B cell (primary cell): ENCODE data around the gene CIP2A. TPM values are rescaled to one million over a fixed set of nuclear protein-coding genes. Genes with fewer than 3 reads are reported as not detected.

Source experiments
- ATAC-seq: fragments of 200-7000 bp; cut with Tn5 transposase; one replicate; pipeline ENCODE4 v1.10.0; 2021; ENCODE audit warnings: low read depth, mild to moderate bottlenecking, moderate number of reproducible peaks, moderate library complexity
- CTCF ChIA-PET: fragments of 350-600 bp; sonication (Branson Sonifier 250); formaldehyde crosslinking; loops from one replicate; lab custom pipeline; 2021; ENCODE audit warnings: antibody characterized with exemption, inconsistent platforms; lab: Charles Lee
- POLR2A ChIA-PET: fragments of 350-600 bp; sonication (Branson Sonifier 250); formaldehyde crosslinking; loops from one replicate; lab custom pipeline; 2021; ENCODE audit warnings: antibody characterized with exemption; lab: Charles Lee
- DNase-seq: peaks from one replicate; pipeline ENCODE4 v3.0.0; 2013
- H2AFZ ChIP-seq: 2 replicates; pipeline ENCODE4 v1.6.1; 2012; ENCODE audit warnings: mild to moderate bottlenecking, low read depth, low read length; ENCODE audit not compliant: insufficient read depth, poor library complexity, severe bottlenecking
- H3K27ac ChIP-seq, 2 donors: 1 replicate in 1 of 2; 2 replicates in 1 of 2; pipeline ENCODE4 v1.5.1; 2012 to 2013; ENCODE audit warnings: low read length in 2 of 2, mild to moderate bottlenecking in 2 of 2, moderate library complexity in 1 of 2
- H3K27me3 ChIP-seq, 4 experiments: fragments of 200-600 bp in 1 of 4; sonication (generic) in 1 of 4; replicated peaks in 1 of 4; 1 replicate in 2 of 4; 2 replicates in 2 of 4; pipeline versions ENCODE4 v1.6.1 to v1.7.0; 2013 to 2016; ENCODE audit warnings: low read length in 3 of 4, mild to moderate bottlenecking in 2 of 4, mixed read lengths in 1 of 4, moderate library complexity in 1 of 4; ENCODE audit not compliant: insufficient read depth in 4 of 4, control insufficient read depth in 3 of 4; ENCODE audit errors: control extremely low read depth in 1 of 4
- H3K36me3 ChIP-seq, 2 experiments: replicated peaks in 1 of 2; 1 replicate in 1 of 2; 2 replicates in 1 of 2; pipeline versions ENCODE4 v1.6.1 to v1.7.1; 2013; ENCODE audit warnings: low read length in 1 of 2; ENCODE audit not compliant: insufficient read depth in 2 of 2, control insufficient read depth in 1 of 2; ENCODE audit errors: control extremely low read depth in 1 of 2, extremely low read depth in 1 of 2
- H3K4me1 ChIP-seq, 2 donors: fragments of 200-600 bp in 1 of 2; sonication (generic) in 1 of 2; 1 replicate in 1 of 2; 2 replicates in 1 of 2; pipeline versions ENCODE4 v1.5.1 to v1.6.1; 2013 to 2017; ENCODE audit warnings: low read length in 2 of 2; ENCODE audit not compliant: control insufficient read depth in 2 of 2, insufficient read depth in 2 of 2
- H3K4me2 ChIP-seq: replicated peaks from 2 replicates; pipeline ENCODE3; 2012; ENCODE audit warnings: mild to moderate bottlenecking, low read depth, low read length; ENCODE audit not compliant: poor library complexity, severe bottlenecking
- H3K4me3 ChIP-seq, 5 experiments: fragments of 200-600 bp in 1 of 5; sonication (generic) in 1 of 5; 1 replicate in 3 of 5; 2 replicates in 2 of 5; pipeline versions ENCODE4 v1.5.1 to v1.7.0; 2011 to 2016; ENCODE audit warnings: low read length in 4 of 5, mild to moderate bottlenecking in 4 of 5, low read depth in 2 of 5, control low read depth in 1 of 5, moderate library complexity in 1 of 5; ENCODE audit not compliant: insufficient read depth in 1 of 5; ENCODE audit errors: control extremely low read depth in 1 of 5, extremely low read depth in 1 of 5
- H3K79me2 ChIP-seq: fragments of 200-600 bp; sonication (generic); one replicate; pipeline ENCODE4 v1.6.0; 2016; ENCODE audit warnings: low read length; ENCODE audit not compliant: control insufficient read depth, insufficient read depth
- H3K9ac ChIP-seq: fragments of 200-600 bp; sonication (generic); 2 replicates; pipeline ENCODE4 v1.6.1; 2017; ENCODE audit warnings: mild to moderate bottlenecking, low read length, moderate library complexity
- H3K9me3 ChIP-seq, 3 donors: one replicate each; pipeline versions ENCODE4 v1.6.1 to v1.7.1; 2013; ENCODE audit warnings: low read length in 2 of 3; ENCODE audit not compliant: control insufficient read depth in 2 of 3, insufficient read depth in 1 of 3; ENCODE audit errors: control extremely low read depth in 1 of 3
- H4K20me1 ChIP-seq: 2 replicates; pipeline ENCODE4 v1.6.0; 2012; ENCODE audit warnings: mild to moderate bottlenecking, low read length; ENCODE audit not compliant: insufficient read depth, control insufficient read depth, poor library complexity, severe bottlenecking
- H3K27ac Mint-ChIP-seq: one replicate; pipeline ENCODE4 v1.8.0; 2021; ENCODE audit warnings: mixed read lengths
- H3K27me3 Mint-ChIP-seq: one replicate; pipeline ENCODE4 v1.8.0; 2021; ENCODE audit warnings: mixed read lengths
- H3K4me1 Mint-ChIP-seq: one replicate; pipeline ENCODE4 v1.8.0; 2021; ENCODE audit warnings: mixed read lengths
- H3K4me3 Mint-ChIP-seq: one replicate; pipeline ENCODE4 v1.8.0; 2021; ENCODE audit warnings: mixed read lengths
- H3K9me3 Mint-ChIP-seq: one replicate; pipeline ENCODE4 v1.8.0; 2022; ENCODE audit warnings: mixed read lengths; ENCODE audit not compliant: insufficient read depth
- CTCF ChIP-seq: fragments of 200-600 bp; IDR thresholded peaks from one replicate; pipeline ENCODE4 v1.8.0; 2022; ENCODE audit warnings: antibody characterized with exemption, mild to moderate bottlenecking
- EZH2 ChIP-seq: IDR thresholded peaks from 2 replicates; pipeline ENCODE4 v1.6.1; 2012; ENCODE audit warnings: borderline replicate concordance, low read depth, mild to moderate bottlenecking, moderate library complexity, low read length; ENCODE audit not compliant: insufficient read depth, poor library complexity, severe bottlenecking
- WGBS: methylation state at CpG from one replicate; pipeline ENCODE4 v1.1.5; 2013; ENCODE audit warnings: missing lambda C conversion rate; ENCODE audit not compliant: insufficient coverage; 5-methylcytosine and 5-hydroxymethylcytosine counted together
- intact Hi-C: fragments of 100-400 bp; cut with micrococcal nuclease; formaldehyde crosslinking; loops from one replicate; pipeline ENCODE4 v1.10.0; 2022
- polyA plus RNA-seq: library from polyadenylated mRNA; depleted of rRNA; stranded (reverse); fragments of >200 nt; gene quantifications from 2 replicates; pipeline ENCODE4 v1.2.3, GENCODE V29; 2012
- total RNA-seq, 2 donors: library from RNA; stranded (reverse); fragments of 120-200 nt in 1 of 2; gene quantifications; 1 replicate in 1 of 2; 2 replicates in 1 of 2; pipeline versions ENCODE4 v1.2.3 to v1.2.4, GENCODE V29; 2013 to 2022

Gene CIP2A
- total and polyA plus RNA-seq, 2 donors (not counting 1 experiment from before 2014, with no cell fraction given): 2.3 to 11.0 TPM

DNA sequence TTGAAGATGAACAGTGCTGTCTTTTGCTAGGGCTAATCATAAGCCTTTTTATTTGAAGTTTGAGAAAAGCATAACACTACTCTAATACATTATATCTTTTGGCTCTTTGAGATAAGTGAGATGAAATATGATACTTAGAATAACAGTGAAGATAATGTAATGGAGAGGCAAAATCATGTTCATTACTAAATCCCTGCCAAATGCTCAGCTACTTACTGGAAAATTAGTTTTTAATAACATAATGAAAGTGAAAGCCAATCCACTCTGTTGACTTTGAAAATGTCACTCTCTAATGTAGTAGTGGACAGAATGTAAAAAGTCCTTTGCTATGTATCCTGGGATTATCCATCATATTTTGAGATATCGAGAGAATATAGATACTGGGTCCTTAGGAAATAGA, 43.0 kb downstream of the CIP2A start:
- Histone ChIP-seq H3K9me3 (no peaks in the 10 kb centered on the region), H3K36me3 (peaks cover 0 to 1% of the 10 kb centered on the region in 2 experiments), H3K27ac (peak overlapping the region in 1 of 2 donors; percentile 54), H3K4me2 (peak overlapping the region; percentile 65), H3K4me1 (peaks cover 0 to 3% of the 10 kb centered on the region in 2 donors), H4K20me1 (no peaks in the 10 kb centered on the region), H3K27me3 (no peaks in the 10 kb centered on the region), H3K4me3 (peak overlapping the region in 4 of 5 experiments; percentile 5 to 44 (median 32)), H3K9ac (peak overlapping the region; percentile 65), H3K79me2 (no peaks in the 10 kb centered on the region), H2AFZ (peak overlapping the region; percentile 23)
- POLR2A ChIA-PET: interaction anchor here (0.5 kb wide), 1 partner anchor 47 kb away, joined by 3 read pairs; no protein-coding TSS in a partner anchor
- ATAC-seq (no peak), DNase-seq (peak; percentile 4)
- TF ChIP-seq EZH2 (no peak), CTCF (no peak)
- Mint-ChIP-seq H3K27ac (no peak overlapping the region), H3K27me3 (no peaks in the 10 kb centered on the region), H3K4me1 (peaks cover 10% of the 10 kb centered on the region), H3K4me3 (peak overlapping the region; percentile 67), H3K9me3 (no peaks in the 10 kb centered on the region)
- WGBS: no CpG with 5 or more reads among the region's 1 CpG
- intact Hi-C loops: loop anchor here (10.0 kb wide), 1 partner anchor 611 kb away; no protein-coding TSS in a partner anchor
- CTCF ChIA-PET: interaction anchor here (1.2 kb wide), 1 partner anchor 57 kb away, joined by 3 read pairs; no protein-coding TSS in a partner anchor

DNA sequence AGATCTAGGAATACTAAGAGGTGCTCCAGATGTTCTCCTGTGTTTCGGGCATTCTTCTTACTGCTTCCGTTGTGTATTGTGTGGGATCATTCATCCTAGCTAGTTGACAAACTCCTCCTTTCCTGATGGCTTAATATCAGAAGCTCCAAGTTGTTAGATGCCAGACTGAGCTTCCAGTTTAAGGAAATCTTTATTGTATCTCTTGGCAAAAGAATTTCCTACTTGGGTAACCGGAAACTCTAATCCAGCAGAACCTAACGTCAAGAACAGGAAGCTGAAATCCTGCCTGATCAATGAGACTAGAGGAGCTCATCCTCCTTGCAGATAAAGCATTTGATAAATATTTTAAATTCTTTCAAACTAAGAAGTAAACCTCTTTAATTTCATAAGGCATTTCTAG, 51.2 kb downstream of the CIP2A start:
- no peak for ATAC-seq
- Histone ChIP-seq H4K20me1 (no peaks in the 10 kb centered on the region), H3K27me3 (no peaks in the 10 kb centered on the region), H3K9ac (no peak overlapping the region), H3K9me3 (no peaks in the 10 kb centered on the region), H3K79me2 (no peaks in the 10 kb centered on the region), H3K36me3 (no peaks in the 10 kb centered on the region), H3K4me2 (no peak overlapping the region), H3K4me1 (no peaks in the 10 kb centered on the region), H2AFZ (no peak overlapping the region), H3K4me3 (no peak overlapping the region), H3K27ac (no peak overlapping the region)
- no peak for DNase-seq
- Mint-ChIP-seq H3K4me3 (no peak overlapping the region), H3K9me3 (no peaks in the 10 kb centered on the region), H3K27me3 (peaks cover 3% of the 10 kb centered on the region), H3K4me1 (no peaks in the 10 kb centered on the region), H3K27ac (no peak overlapping the region)
- TF ChIP-seq CTCF (no peak), EZH2 (no peak)
- intact Hi-C loops: no loop called here
- POLR2A ChIA-PET: no interaction called here
- WGBS: no CpG with 5 or more reads among the region's 4 CpGs
- CTCF ChIA-PET: interaction anchor here (1.4 to 1.5 kb wide), 2 partner anchors 14 to 15 kb away, joined by 3 to 4 read pairs; no protein-coding TSS in a partner anchor
